Neural crest cell (in vitro differentiated cells): ENCODE results near the gene NUP50. TPM values are rescaled to one million over a fixed set of nuclear protein-coding genes. Genes with fewer than 3 reads are reported as not detected.

Experiments used
- DNase-seq: peaks from one replicate; pipeline ENCODE4 v3.0.0; 2021; ENCODE audit warnings: low read depth, mixed read lengths, low spot score
- H3K27ac Mint-ChIP-seq: one replicate; pipeline ENCODE4 v1.8.0; 2021; ENCODE audit warnings: mild to moderate bottlenecking, mixed read lengths; ENCODE audit not compliant: unreplicated experiment
- H3K27me3 Mint-ChIP-seq: 2 replicates; pipeline ENCODE4 v1.8.0; 2021; ENCODE audit warnings: low read depth, mild to moderate bottlenecking, mixed read lengths
- H3K36me3 Mint-ChIP-seq: 2 replicates; pipeline ENCODE4 v1.8.0; 2021; ENCODE audit warnings: low read depth, mild to moderate bottlenecking, mixed read lengths
- H3K4me1 Mint-ChIP-seq: 2 replicates; pipeline ENCODE4 v1.8.0; 2021; ENCODE audit warnings: mixed read lengths
- H3K4me3 Mint-ChIP-seq: one replicate; pipeline ENCODE4 v1.8.0; 2021; ENCODE audit warnings: mild to moderate bottlenecking, mixed read lengths
- H3K9me3 Mint-ChIP-seq: 2 replicates; pipeline ENCODE4 v1.8.0; 2021; ENCODE audit warnings: mixed read lengths
- total RNA-seq: library from RNA; stranded (reverse); gene quantifications from 2 replicates; pipeline ENCODE4 v1.2.1, GENCODE V29; 2021
- TF ChIP-seq, protein P1 (sequence below): fragments of 200-600 bp; sonication (generic); conservative IDR thresholded peaks from 2 replicates; pipeline ENCODE4 v1.5.0; 2021; ENCODE audit warnings: antibody characterized with exemption, mild to moderate bottlenecking

Gene NUP50
- total RNA-seq, 1 donor from 2014 or later = 128 TPM

DNA sequence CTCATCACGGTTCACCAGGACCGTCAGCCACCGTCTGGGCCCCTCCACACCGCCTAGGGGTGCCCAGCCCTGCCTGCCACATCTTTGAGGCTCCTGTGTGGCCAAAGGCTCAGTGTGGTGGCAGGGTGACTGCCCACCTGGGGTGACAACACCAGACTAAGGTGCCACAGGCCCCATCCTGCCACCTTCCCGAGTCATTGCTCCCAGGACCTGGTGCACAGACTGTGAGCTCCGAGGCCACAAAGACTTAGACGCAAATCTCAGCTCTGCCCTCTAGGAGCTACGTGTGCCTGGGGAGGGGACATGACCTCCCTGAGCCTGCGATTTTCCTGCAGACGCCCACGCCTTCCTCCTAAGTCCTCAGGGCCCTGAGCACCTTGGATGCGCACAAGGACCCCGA, 40.5 kb downstream of the NUP50 start:
- H3K36me3 Mint-ChIP-seq = no peaks in the 10 kb centered on the region
- peaks cover 7% of the 10 kb centered on the region for H3K4me1 Mint-ChIP-seq
- no peak for DNase-seq
- H3K9me3 Mint-ChIP-seq = no peaks in the 10 kb centered on the region
- TF ChIP-seq, protein P1, sequence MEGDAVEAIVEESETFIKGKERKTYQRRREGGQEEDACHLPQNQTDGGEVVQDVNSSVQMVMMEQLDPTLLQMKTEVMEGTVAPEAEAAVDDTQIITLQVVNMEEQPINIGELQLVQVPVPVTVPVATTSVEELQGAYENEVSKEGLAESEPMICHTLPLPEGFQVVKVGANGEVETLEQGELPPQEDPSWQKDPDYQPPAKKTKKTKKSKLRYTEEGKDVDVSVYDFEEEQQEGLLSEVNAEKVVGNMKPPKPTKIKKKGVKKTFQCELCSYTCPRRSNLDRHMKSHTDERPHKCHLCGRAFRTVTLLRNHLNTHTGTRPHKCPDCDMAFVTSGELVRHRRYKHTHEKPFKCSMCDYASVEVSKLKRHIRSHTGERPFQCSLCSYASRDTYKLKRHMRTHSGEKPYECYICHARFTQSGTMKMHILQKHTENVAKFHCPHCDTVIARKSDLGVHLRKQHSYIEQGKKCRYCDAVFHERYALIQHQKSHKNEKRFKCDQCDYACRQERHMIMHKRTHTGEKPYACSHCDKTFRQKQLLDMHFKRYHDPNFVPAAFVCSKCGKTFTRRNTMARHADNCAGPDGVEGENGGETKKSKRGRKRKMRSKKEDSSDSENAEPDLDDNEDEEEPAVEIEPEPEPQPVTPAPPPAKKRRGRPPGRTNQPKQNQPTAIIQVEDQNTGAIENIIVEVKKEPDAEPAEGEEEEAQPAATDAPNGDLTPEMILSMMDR = no peak
- H3K27me3 Mint-ChIP-seq = no peaks in the 10 kb centered on the region
- H3K27ac Mint-ChIP-seq = no peak overlapping the region
- no peak overlapping the region for H3K4me3 Mint-ChIP-seq

DNA sequence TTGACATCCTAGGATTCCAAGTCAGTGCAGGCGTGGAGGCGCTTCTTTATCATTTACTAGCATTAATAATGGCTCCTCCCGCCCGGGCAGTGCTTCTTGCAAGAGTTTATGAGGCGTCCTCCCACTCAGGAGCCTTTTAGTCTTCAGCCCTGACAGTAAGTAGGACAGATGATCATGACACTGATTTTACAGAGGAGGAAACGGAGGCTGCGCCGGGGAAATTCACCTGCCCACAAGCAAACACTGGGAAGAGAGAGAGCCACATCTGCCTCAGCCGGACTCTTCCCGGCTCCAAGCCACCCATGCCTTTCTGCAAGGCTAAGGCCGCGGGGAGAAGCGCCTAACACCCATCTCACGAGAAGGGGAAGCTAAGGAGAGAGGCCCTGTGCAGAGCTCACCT, 41.1 kb downstream of the NUP50 start:
- no peaks in the 10 kb centered on the region for H3K36me3 Mint-ChIP-seq
- H3K4me1 Mint-ChIP-seq = peaks cover 12% of the 10 kb centered on the region
- DNase-seq = no peak
- no peak overlapping the region for H3K4me3 Mint-ChIP-seq
- TF ChIP-seq, protein P1 = no peak
- H3K9me3 Mint-ChIP-seq = no peaks in the 10 kb centered on the region
- H3K27ac Mint-ChIP-seq = no peak overlapping the region
- no peaks in the 10 kb centered on the region for H3K27me3 Mint-ChIP-seq

DNA sequence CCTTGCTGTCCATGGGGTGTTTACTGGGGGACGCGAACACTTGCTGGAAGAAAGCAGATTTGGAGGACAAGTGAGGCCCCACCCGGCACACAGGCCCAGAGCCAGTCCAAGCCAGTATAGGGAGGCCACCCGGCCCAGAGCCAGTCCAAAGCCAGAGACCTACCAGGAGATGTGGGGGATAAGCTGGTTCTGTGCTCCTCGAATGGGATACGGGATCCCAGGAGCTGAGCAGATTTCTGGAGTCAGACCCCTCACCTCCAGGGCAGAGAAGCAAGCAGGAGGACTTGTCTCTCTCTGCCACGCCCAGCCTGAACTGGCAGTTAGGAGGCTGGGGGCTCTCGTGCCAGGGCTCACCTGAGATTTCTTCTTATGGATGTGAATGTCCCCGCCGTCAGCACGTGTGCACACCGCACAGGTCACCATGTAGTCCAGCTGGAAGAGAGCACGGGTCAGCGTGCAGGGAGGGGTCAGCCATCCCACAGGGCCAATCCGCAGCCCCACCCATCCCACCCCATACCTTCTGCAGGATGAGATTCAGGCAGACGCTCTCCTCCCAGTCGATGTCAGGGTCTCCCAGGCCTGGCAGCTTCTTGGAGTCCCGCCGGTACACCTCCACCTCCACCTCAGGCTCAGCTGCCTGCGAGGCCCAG, 41.7 kb downstream of the NUP50 start:
- Mint-ChIP-seq H3K27me3 (no peaks in the 10 kb centered on the region), H3K4me1 (peaks cover 16% of the 10 kb centered on the region), H3K27ac (no peak overlapping the region), H3K4me3 (no peak overlapping the region), H3K36me3 (no peaks in the 10 kb centered on the region), H3K9me3 (no peaks in the 10 kb centered on the region)
- TF ChIP-seq, protein P1 = no peak
- no peak for DNase-seq

DNA sequence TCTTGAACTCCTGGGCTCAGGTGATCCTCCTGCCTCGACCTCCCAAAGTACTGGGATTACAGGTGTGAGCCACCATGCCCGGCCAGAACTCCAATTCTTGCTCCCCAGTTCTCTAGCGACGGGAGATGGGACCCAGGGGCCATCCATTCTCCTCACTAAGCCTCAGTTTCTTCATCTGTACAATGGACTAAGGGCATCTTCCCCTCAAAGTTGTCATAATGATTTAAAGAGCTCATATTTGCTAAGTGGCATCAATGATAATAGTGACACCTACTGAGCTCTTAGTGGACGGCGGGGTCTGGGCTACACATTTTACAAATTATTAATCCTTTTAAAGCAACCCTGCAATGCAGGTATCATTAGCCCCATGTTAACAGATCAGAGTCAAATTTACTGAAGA, 42.5 kb downstream of the NUP50 start:
- Mint-ChIP-seq H3K4me1 (peaks cover 20% of the 10 kb centered on the region), H3K27ac (no peak overlapping the region), H3K36me3 (no peaks in the 10 kb centered on the region), H3K27me3 (no peaks in the 10 kb centered on the region), H3K9me3 (no peaks in the 10 kb centered on the region), H3K4me3 (no peak overlapping the region)
- no peak for DNase-seq
- TF ChIP-seq, protein P1 = no peak

DNA sequence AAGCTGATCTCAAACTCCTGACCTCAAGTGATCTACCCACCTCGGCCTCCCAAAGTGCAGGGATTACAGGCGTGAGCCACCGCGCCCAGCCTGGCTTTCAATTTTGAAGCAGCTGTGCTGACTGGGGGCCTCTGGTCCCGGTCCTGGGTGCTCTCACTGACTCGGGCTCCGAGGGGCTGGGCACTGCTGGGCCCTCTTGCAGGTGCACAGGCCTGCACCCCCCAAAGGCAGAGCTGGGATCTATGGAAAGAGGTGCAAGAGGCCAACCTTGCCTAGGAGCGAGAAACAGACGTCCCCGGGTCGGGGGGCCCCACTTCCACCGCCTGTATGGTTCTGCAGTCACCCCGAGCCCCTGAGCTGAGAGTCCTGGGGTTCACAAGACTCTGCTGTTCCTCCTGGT, 43.8 kb downstream of the NUP50 start:
- no peaks in the 10 kb centered on the region for H3K27me3 Mint-ChIP-seq
- TF ChIP-seq, protein P1 = no peak
- H3K36me3 Mint-ChIP-seq = no peaks in the 10 kb centered on the region

More for the DNA sequence above, 43.8 kb downstream of the NUP50 start:
- peaks cover 29% of the 10 kb centered on the region for H3K4me1 Mint-ChIP-seq
- no peaks in the 10 kb centered on the region for H3K9me3 Mint-ChIP-seq
- no peak for DNase-seq
- H3K27ac Mint-ChIP-seq = no peak overlapping the region
- H3K4me3 Mint-ChIP-seq = no peak overlapping the region
